Suprapubic skin (tissue), 4 donors: Measurements from ENCODE around the gene SLC25A11. TPM values are rescaled to one million over a fixed set of nuclear protein-coding genes. Genes with fewer than 3 reads are reported as not detected.
A peak's percentile ranks its signal among the peaks of the same experiment; 100 is the strongest.

ENCODE experiments used
- DNase-seq, 2 donors: peaks; one replicate each; pipeline ENCODE4 v3.0.0-alpha.2; 2019; ENCODE audit warnings: low spot score in 2 of 2
- H3K27ac ChIP-seq: fragments of 200-600 bp; sonication (generic); one replicate; pipeline ENCODE4 v1.5.1; 2019
- H3K27me3 ChIP-seq: fragments of 200-600 bp; sonication (generic); one replicate; pipeline ENCODE4 v1.5.1; 2019
- H3K36me3 ChIP-seq: fragments of 200-600 bp; sonication (generic); one replicate; pipeline ENCODE4 v1.5.1; 2019
- H3K4me1 ChIP-seq: fragments of 200-600 bp; sonication (generic); one replicate; pipeline ENCODE4 v1.5.1; 2019
- H3K4me3 ChIP-seq: fragments of 200-600 bp; sonication (generic); one replicate; pipeline ENCODE4 v1.5.1; 2019; ENCODE audit warnings: mild to moderate bottlenecking
- H3K9me3 ChIP-seq: fragments of 200-600 bp; sonication (generic); one replicate; pipeline ENCODE4 v1.5.1; 2019
- CTCF ChIP-seq, 2 donors: fragments of 200-600 bp in 1 of 2; fragments of 450-650 bp in 1 of 2; sonication (generic) in 1 of 2; IDR thresholded peaks; one replicate each; pipeline ENCODE4 v1.5.1; 2016 to 2019; ENCODE audit warnings: antibody characterized with exemption in 2 of 2, mild to moderate bottlenecking in 1 of 2, moderate library complexity in 1 of 2
- EP300 ChIP-seq: sonication (generic); formaldehyde crosslinking; IDR thresholded peaks from one replicate; pipeline ENCODE4 v1.6.1; 2017; ENCODE audit warnings: antibody characterized with exemption
- POLR2A ChIP-seq, 2 donors: fragments of 450-650 bp; IDR thresholded peaks; one replicate each; pipeline ENCODE4 v1.6.1; 2017; ENCODE audit warnings: antibody characterized with exemption in 2 of 2, mild to moderate bottlenecking in 2 of 2, moderate library complexity in 2 of 2
- POLR2AphosphoS5 ChIP-seq, 3 donors: sonication (generic); formaldehyde crosslinking; IDR thresholded peaks; one replicate each; pipeline ENCODE4 v1.6.1; 2017; ENCODE audit warnings: antibody characterized with exemption in 3 of 3
- WGBS: methylation state at CpG from one replicate; pipeline ENCODE4 v1.1.5; 2018; 5-methylcytosine and 5-hydroxymethylcytosine counted together
- total RNA-seq, 4 donors: library from RNA; depleted of rRNA; stranded (reverse); fragments of >200 nt; gene quantifications; one replicate each; pipeline ENCODE4 v1.1.0, GENCODE V29; 2016

Gene SLC25A11
- total RNA-seq, 4 donors from 2014 or later: 35.7 to 74.3 (median 41.6) TPM

GRCh38 chr17:4960279-4960922 lies 20.6 kb upstream of the SLC25A11 start:
- Histone ChIP-seq H3K9me3 (no peaks in the 10 kb centered on the region), H3K27ac (no peak overlapping the region), H3K4me1 (peaks cover 2% of the 10 kb centered on the region), H3K4me3 (no peak overlapping the region), H3K36me3 (peaks cover 20% of the 10 kb centered on the region), H3K27me3 (no peaks in the 10 kb centered on the region)
- no peak for TF ChIP-seq CTCF (IDR thresholded peaks at IDR 0.05)
- no peak for TF ChIP-seq POLR2AphosphoS5 (IDR thresholded peaks at IDR 0.05)
- no peak for TF ChIP-seq EP300
- 83% methylated on average over 9 of the region's 9 CpGs for WGBS
- DNase-seq: peak in 1 of 2 donors; percentile 41

- no peaks in the 10 kb centered on the region for H3K4me1 ChIP-seq
- H3K9me3 ChIP-seq: no peaks in the 10 kb centered on the region
- H3K4me3 ChIP-seq: no peak overlapping the region
- 88% methylated on average over 16 of the region's 18 CpGs for WGBS
- no peak overlapping the region for H3K27ac ChIP-seq
- no peak for TF ChIP-seq POLR2AphosphoS5 (IDR thresholded peaks at IDR 0.05)
- no peak for TF ChIP-seq POLR2A (IDR thresholded peaks at IDR 0.05)
- TF ChIP-seq CTCF (IDR thresholded peaks at IDR 0.05): no peak
- H3K27me3 ChIP-seq: no peaks in the 10 kb centered on the region
- DNase-seq: peak in 1 of 2 donors; percentile 76
- H3K36me3 ChIP-seq: peaks cover 20% of the 10 kb centered on the region
Measured at GRCh38 chr17:4959261-4959965, 19.6 kb upstream of the SLC25A11 start.

GRCh38 chr17:4958102-4958501 lies 18.3 kb upstream of the SLC25A11 start:
- Histone ChIP-seq H3K9me3 (no peaks in the 10 kb centered on the region), H3K4me1 (peaks cover 6% of the 10 kb centered on the region), H3K27ac (no peak overlapping the region), H3K27me3 (no peaks in the 10 kb centered on the region), H3K36me3 (peaks cover 20% of the 10 kb centered on the region), H3K4me3 (no peak overlapping the region)
- no peak for DNase-seq
- TF ChIP-seq POLR2AphosphoS5 (IDR thresholded peaks at IDR 0.05) (no peak), POLR2A (IDR thresholded peaks at IDR 0.05) (no peak), EP300 (no peak), CTCF (IDR thresholded peaks at IDR 0.05) (no peak)
- WGBS: 75% methylated on average over 3 of the region's 3 CpGs

GRCh38 chr17:4956493-4957061 lies 16.7 kb upstream of the SLC25A11 start:
- no peak overlapping the region for H3K27ac ChIP-seq
- TF ChIP-seq POLR2A (IDR thresholded peaks at IDR 0.05) (no peak), POLR2AphosphoS5 (IDR thresholded peaks at IDR 0.05) (no peak), EP300 (no peak), CTCF (IDR thresholded peaks at IDR 0.05) (no peak)
- no peaks in the 10 kb centered on the region for H3K9me3 ChIP-seq
- H3K4me3 ChIP-seq: no peak overlapping the region
- 83% methylated on average over 10 of the region's 10 CpGs for WGBS
- no peaks in the 10 kb centered on the region for H3K27me3 ChIP-seq
- H3K4me1 ChIP-seq: peaks cover 6% of the 10 kb centered on the region
- DNase-seq: no peak
- H3K36me3 ChIP-seq: peaks cover 20% of the 10 kb centered on the region

- Histone ChIP-seq H3K36me3 (peaks cover 13% of the 10 kb centered on the region), H3K4me1 (peaks cover 16% of the 10 kb centered on the region), H3K4me3 (no peak overlapping the region), H3K27me3 (no peaks in the 10 kb centered on the region), H3K9me3 (no peaks in the 10 kb centered on the region), H3K27ac (no peak overlapping the region)
- DNase-seq: no peak
- TF ChIP-seq EP300: no peak
- no peak for TF ChIP-seq CTCF (IDR thresholded peaks at IDR 0.05)
- no peak for TF ChIP-seq POLR2A (IDR thresholded peaks at IDR 0.05)
- no peak for TF ChIP-seq POLR2AphosphoS5 (IDR thresholded peaks at IDR 0.05)
- 100% methylated on average over 3 of the region's 8 CpGs for WGBS
Measured at GRCh38 chr17:4955091-4955490, 15.2 kb upstream of the SLC25A11 start.
